PC-9 (cell line): ENCODE measurements around the gene F12. TPM values are rescaled to one million over a fixed set of nuclear protein-coding genes. Genes with fewer than 3 reads are reported as not detected.

Experiments used
- BruUV-seq: library from RNA; stranded (reverse); fragments of 400-500 nt; replicated peaks from 2 replicates; lab custom pipeline; 2021; lab: Mats Ljungman, UMichigan
- CTCF ChIA-PET: fragments of 300-600 bp; sonication (Branson Sonifier 250); formaldehyde crosslinking; loops from one replicate; lab custom pipeline; 2022; ENCODE audit warnings: antibody characterized with exemption; lab: Charles Lee
- POLR2A ChIA-PET: fragments of 300-600 bp; sonication (Branson Sonifier 250); formaldehyde crosslinking; loops from one replicate; lab custom pipeline; 2022; ENCODE audit warnings: antibody characterized with exemption; ENCODE audit not compliant: unreplicated experiment; lab: Charles Lee
- DNase-seq, 2 experiments: peaks; one replicate each; pipeline versions ENCODE4 v3.0.0 to v3.0.0-alpha.2; 2015 to 2022; ENCODE audit warnings: mixed read lengths in 1 of 2
- H2AFZ ChIP-seq: fragments of 200-600 bp; sonication (generic); 2 replicates; pipeline ENCODE4 v1.8.1; 2017; ENCODE audit warnings: antibody characterized with exemption
- H3F3A ChIP-seq: fragments of 200-600 bp; sonication (generic); 2 replicates; pipeline ENCODE4 v1.8.1; 2017; ENCODE audit warnings: antibody characterized with exemption, mild to moderate bottlenecking, low read depth; ENCODE audit not compliant: insufficient read depth
- H3K27ac ChIP-seq: fragments of 200-600 bp; sonication (generic); 2 replicates; pipeline ENCODE4 v1.6.1; 2016; ENCODE audit warnings: mixed run types
- H3K27me3 ChIP-seq: fragments of 200-600 bp; sonication (generic); 2 replicates; pipeline ENCODE4 v1.6.1; 2016; ENCODE audit warnings: low read depth, mixed run types; ENCODE audit not compliant: insufficient read depth
- H3K36me3 ChIP-seq: fragments of 200-600 bp; sonication (generic); 2 replicates; pipeline ENCODE4 v1.6.1; 2016; ENCODE audit warnings: low read depth, mixed run types
- H3K4me1 ChIP-seq: fragments of 200-600 bp; sonication (generic); replicated peaks from 2 replicates; pipeline ENCODE4 v1.6.1; 2016; ENCODE audit warnings: mixed run types; ENCODE audit not compliant: insufficient read depth
- H3K4me2 ChIP-seq: fragments of 200-600 bp; sonication (generic); 2 replicates; pipeline ENCODE4 v1.6.1; 2017; ENCODE audit warnings: mixed run types
- H3K4me3 ChIP-seq: fragments of 200-600 bp; sonication (generic); 2 replicates; pipeline ENCODE4 v1.6.1; 2016; ENCODE audit warnings: mixed run types
- H3K79me2 ChIP-seq: fragments of 200-600 bp; sonication (generic); 2 replicates; pipeline ENCODE4 v1.6.1; 2017; ENCODE audit warnings: low read depth, mixed run types
- H3K9me2 ChIP-seq: fragments of 200-600 bp; sonication (generic); 2 replicates; pipeline ENCODE4 v1.8.1; 2017; ENCODE audit warnings: mild to moderate bottlenecking; ENCODE audit not compliant: insufficient read depth
- H3K9me3 ChIP-seq: fragments of 200-600 bp; sonication (generic); 2 replicates; pipeline ENCODE4 v1.8.1; 2016; ENCODE audit warnings: low read depth; ENCODE audit not compliant: insufficient read depth
- H4K20me1 ChIP-seq: fragments of 200-600 bp; sonication (generic); 2 replicates; pipeline ENCODE4 v1.8.1; 2017; ENCODE audit not compliant: insufficient read depth
- EZH2 ChIP-seq: fragments of 200-600 bp; sonication (generic); IDR thresholded peaks from 2 replicates; pipeline ENCODE4 v1.8.0; 2017; ENCODE audit warnings: antibody characterized with exemption, low read depth
- intact Hi-C: fragments of 100-400 bp; cut with micrococcal nuclease; formaldehyde crosslinking; loops from one replicate; pipeline ENCODE4 v1.10.0; 2022; ENCODE audit not compliant: unreplicated experiment
- total RNA-seq: library from RNA; stranded (reverse); gene quantifications from 2 replicates; pipeline ENCODE4 v1.2.3, GENCODE V29; 2021
- TF ChIP-seq, protein P1 (sequence below): fragments of 200-600 bp; sonication (generic); conservative IDR thresholded peaks from 2 replicates; pipeline ENCODE4 v1.6.1; 2017; ENCODE audit warnings: mixed run types, antibody characterized with exemption, mild to moderate bottlenecking, moderate library complexity

The F12 gene
- total RNA-seq, 1 experiment from 2014 or later, result 14.5 TPM

DNA sequence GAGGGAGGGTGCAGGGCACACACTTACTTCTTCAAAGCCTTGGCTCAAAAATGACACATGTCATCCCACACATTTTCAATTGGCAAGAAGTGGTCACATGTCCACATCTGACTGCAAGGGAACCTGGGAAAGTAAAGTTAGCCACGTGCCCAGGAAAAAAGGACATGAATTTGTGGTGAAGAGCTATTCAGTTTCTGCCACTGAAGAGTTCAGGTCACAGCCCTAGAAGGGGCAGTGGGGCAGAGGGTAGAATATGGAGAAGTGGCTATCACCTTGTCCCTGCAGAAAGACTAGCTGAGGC lies 53.5 kb downstream of the F12 start:
- Histone ChIP-seq H3K4me3 (no peak overlapping the region), H3K9me3 (no peaks in the 10 kb centered on the region), H3K4me1 (peaks cover 4% of the 10 kb centered on the region; the same call in 1 of the 2 replicates), H3F3A (0 out of 2 replicates have a peak, but pooled peaks cover 3% of the 10 kb centered on the region), H3K9me2 (no peaks in the 10 kb centered on the region), H3K27me3 (peaks cover 14% of the 10 kb centered on the region; the same call in 1 of the 2 replicates), H3K4me2 (no peak overlapping the region), H3K36me3 (no peaks in the 10 kb centered on the region), H3K79me2 (peaks cover 5% of the 10 kb centered on the region), H2AFZ (no peak overlapping the region), H4K20me1 (no peaks in the 10 kb centered on the region), H3K27ac (no peak overlapping the region)
- BruUV-seq, result no TSS peak
- TF ChIP-seq, protein P1, sequence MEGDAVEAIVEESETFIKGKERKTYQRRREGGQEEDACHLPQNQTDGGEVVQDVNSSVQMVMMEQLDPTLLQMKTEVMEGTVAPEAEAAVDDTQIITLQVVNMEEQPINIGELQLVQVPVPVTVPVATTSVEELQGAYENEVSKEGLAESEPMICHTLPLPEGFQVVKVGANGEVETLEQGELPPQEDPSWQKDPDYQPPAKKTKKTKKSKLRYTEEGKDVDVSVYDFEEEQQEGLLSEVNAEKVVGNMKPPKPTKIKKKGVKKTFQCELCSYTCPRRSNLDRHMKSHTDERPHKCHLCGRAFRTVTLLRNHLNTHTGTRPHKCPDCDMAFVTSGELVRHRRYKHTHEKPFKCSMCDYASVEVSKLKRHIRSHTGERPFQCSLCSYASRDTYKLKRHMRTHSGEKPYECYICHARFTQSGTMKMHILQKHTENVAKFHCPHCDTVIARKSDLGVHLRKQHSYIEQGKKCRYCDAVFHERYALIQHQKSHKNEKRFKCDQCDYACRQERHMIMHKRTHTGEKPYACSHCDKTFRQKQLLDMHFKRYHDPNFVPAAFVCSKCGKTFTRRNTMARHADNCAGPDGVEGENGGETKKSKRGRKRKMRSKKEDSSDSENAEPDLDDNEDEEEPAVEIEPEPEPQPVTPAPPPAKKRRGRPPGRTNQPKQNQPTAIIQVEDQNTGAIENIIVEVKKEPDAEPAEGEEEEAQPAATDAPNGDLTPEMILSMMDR, result no peak
- TF ChIP-seq EZH2, result no peak
- CTCF ChIA-PET, result no interaction called here
- no peak for DNase-seq
- POLR2A ChIA-PET, result no interaction called here
- intact Hi-C loops, result no loop called here

GRCh38 chr5:177355162-177355867 lies 54.0 kb downstream of the F12 start:
- H3K9me2 ChIP-seq, result no peaks in the 10 kb centered on the region
- DNase-seq, result no peak
- H3K4me1 ChIP-seq, result peaks cover 7% of the 10 kb centered on the region
- H3K4me2 ChIP-seq, result no peak overlapping the region
- no TSS peak for BruUV-seq
- peaks cover 14% of the 10 kb centered on the region; the same call in 1 of the 2 replicates for H3K27me3 ChIP-seq
- peaks cover 10% of the 10 kb centered on the region for H3K79me2 ChIP-seq
- H4K20me1 ChIP-seq, result no peaks in the 10 kb centered on the region
- CTCF ChIA-PET, result no interaction called here
- TF ChIP-seq, protein P1, result no peak
- TF ChIP-seq EZH2, result no peak
- POLR2A ChIA-PET, result no interaction called here
- H2AFZ ChIP-seq, result no peak overlapping the region
- H3K9me3 ChIP-seq, result no peaks in the 10 kb centered on the region
- intact Hi-C loops, result no loop called here
- H3K36me3 ChIP-seq, result no peaks in the 10 kb centered on the region
- no peak overlapping the region for H3K27ac ChIP-seq
- no peak overlapping the region for H3K4me3 ChIP-seq
- H3F3A ChIP-seq, result 0 out of 2 replicates have a peak, but pooled peaks cover 3% of the 10 kb centered on the region

- Histone ChIP-seq H3F3A (0 out of 2 replicates have a peak, but pooled peaks cover 3% of the 10 kb centered on the region), H3K27ac (no peak overlapping the region), H4K20me1 (no peaks in the 10 kb centered on the region), H3K36me3 (no peaks in the 10 kb centered on the region), H2AFZ (no peak overlapping the region), H3K9me2 (no peaks in the 10 kb centered on the region), H3K4me2 (no peak overlapping the region), H3K4me1 (peaks cover 13% of the 10 kb centered on the region), H3K4me3 (no peak overlapping the region), H3K9me3 (no peaks in the 10 kb centered on the region), H3K27me3 (peaks cover 14% of the 10 kb centered on the region; the same call in 1 of the 2 replicates), H3K79me2 (peaks cover 17% of the 10 kb centered on the region)
- CTCF ChIA-PET, result no interaction called here
- DNase-seq, result no peak
- TF ChIP-seq, protein P1, result no peak
- TF ChIP-seq EZH2, result no peak
- intact Hi-C loops, result loop anchor here (5.0 kb wide), 1 partner anchor 38 kb away; no protein-coding TSS in a partner anchor
- BruUV-seq, result no TSS peak
- POLR2A ChIA-PET, result no interaction called here
Observed at GRCh38 chr5:177354711-177355110, 54.7 kb downstream of the F12 start.
